ENCODE measurements around the gene LYST. TPM values are rescaled to one million over a fixed set of nuclear protein-coding genes. Genes with fewer than 3 reads are reported as not detected.

The LYST gene
- total RNA-seq, 2 donors from 2014 or later: 21.9 to 41.7 TPM

DNA sequence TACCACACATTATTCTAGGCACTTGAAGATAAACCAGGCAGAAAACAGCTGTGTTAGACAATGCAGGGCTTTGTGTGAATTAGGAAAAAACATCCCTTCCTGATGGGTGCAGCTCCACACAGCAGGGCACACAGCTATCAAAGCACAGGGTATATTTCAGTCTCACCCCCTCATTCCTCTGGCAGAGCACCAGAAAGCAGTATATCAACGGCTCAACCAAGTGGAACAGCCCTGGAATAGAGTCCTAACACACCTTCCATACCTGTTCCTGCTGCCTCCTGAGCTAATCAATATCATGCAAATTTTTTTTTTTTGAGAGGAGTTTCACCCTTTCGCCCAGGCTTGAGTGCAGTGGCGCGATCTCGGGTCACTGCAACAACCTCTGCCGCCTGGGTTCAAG lies 32.1 kb downstream of the LYST start:
- WGBS: 92% methylated on average over 6 of the region's 6 CpGs
- H3K36me3 ChIP-seq: no peaks in the 10 kb centered on the region
- H3K4me3 ChIP-seq: no peak overlapping the region
- no peaks in the 10 kb centered on the region for H3K27me3 ChIP-seq (replicated peaks; ENCODE audit: insufficient read depth)
- no peak for TF ChIP-seq POLR2A (IDR thresholded peaks at IDR 0.05)
- no peak for TF ChIP-seq CTCF (IDR thresholded peaks at IDR 0.05)
- H3K4me1 ChIP-seq (replicated peaks): no peaks in the 10 kb centered on the region
- H3K27ac ChIP-seq: peak overlapping the region in 1 of 2 donors; percentile 19
- intact Hi-C loops (cut with DNase I): no loop called here
- DNase-seq (ENCODE audit: low spot score): no peak
- no peaks in the 10 kb centered on the region for H3K9me3 ChIP-seq

DNA sequence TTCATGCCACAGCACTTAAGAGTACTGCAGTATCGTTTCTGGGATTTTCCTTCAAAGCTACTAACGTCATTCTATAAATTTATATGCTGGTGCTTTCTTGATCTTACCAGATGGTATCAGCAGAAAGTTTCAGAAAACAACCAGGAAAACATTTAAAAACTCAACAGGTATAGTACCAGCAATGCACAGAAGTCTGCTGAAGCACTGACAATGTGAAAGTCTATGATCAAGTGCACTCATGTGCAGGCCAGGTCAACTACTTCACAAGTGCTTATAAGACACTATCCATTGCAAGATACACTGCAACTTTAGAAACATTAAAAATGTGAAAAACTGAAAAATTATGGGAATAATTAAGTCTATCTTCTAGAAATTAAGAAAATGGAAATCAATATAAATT lies 34.7 kb downstream of the LYST start:
- WGBS: 85% methylated on average over 2 of the region's 2 CpGs

DNA sequence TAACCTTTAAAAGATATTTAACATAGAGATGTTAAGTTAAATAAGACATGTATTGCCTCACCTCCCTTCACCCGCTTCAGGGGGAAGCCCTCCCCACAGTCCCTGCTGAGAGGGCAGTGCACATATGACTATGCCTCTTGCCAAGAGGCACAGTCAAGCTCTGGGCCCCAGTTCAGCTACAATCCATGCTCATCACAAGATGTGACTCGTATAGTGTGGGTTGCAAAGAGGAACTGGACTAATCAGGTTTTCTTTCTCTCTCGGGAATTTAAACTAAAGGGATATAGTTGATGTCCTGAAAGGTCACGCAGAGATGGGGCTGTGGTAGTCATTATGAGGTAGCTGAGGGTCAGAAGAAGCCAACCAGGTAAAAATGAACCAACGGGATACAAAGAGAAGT lies 35.6 kb downstream of the LYST start:
- Histone ChIP-seq H3K9me3 (no peaks in the 10 kb centered on the region), H3K27ac (no peak overlapping the region), H3K4me3 (no peak overlapping the region), H3K4me1 (replicated peaks) (peaks cover 3% of the 10 kb centered on the region), H3K36me3 (no peaks in the 10 kb centered on the region), H3K27me3 (replicated peaks; ENCODE audit: insufficient read depth) (no peaks in the 10 kb centered on the region)
- no peak for DNase-seq (ENCODE audit: low spot score)
- WGBS: 71% methylated on average over 5 of the region's 5 CpGs
- TF ChIP-seq POLR2A (IDR thresholded peaks at IDR 0.05) (no peak), POLR2AphosphoS5 (IDR thresholded peaks at IDR 0.05) (no peak), CTCF (IDR thresholded peaks at IDR 0.05) (no peak)
- intact Hi-C loops (cut with DNase I): no loop called here

More for the DNA sequence above, 34.7 kb downstream of the LYST start:
- H3K9me3 ChIP-seq: no peaks in the 10 kb centered on the region
- H3K4me1 ChIP-seq (replicated peaks): no peaks in the 10 kb centered on the region
- no peak overlapping the region for H3K4me3 ChIP-seq
- no peak for TF ChIP-seq CTCF (IDR thresholded peaks at IDR 0.05)
- TF ChIP-seq POLR2AphosphoS5 (IDR thresholded peaks at IDR 0.05): no peak
- no peak for TF ChIP-seq POLR2A (IDR thresholded peaks at IDR 0.05)
- DNase-seq (ENCODE audit: low spot score): no peak
- intact Hi-C loops (cut with DNase I): no loop called here
- H3K36me3 ChIP-seq: no peaks in the 10 kb centered on the region
- no peak overlapping the region for H3K27ac ChIP-seq
- H3K27me3 ChIP-seq (replicated peaks; ENCODE audit: insufficient read depth): no peaks in the 10 kb centered on the region

DNA sequence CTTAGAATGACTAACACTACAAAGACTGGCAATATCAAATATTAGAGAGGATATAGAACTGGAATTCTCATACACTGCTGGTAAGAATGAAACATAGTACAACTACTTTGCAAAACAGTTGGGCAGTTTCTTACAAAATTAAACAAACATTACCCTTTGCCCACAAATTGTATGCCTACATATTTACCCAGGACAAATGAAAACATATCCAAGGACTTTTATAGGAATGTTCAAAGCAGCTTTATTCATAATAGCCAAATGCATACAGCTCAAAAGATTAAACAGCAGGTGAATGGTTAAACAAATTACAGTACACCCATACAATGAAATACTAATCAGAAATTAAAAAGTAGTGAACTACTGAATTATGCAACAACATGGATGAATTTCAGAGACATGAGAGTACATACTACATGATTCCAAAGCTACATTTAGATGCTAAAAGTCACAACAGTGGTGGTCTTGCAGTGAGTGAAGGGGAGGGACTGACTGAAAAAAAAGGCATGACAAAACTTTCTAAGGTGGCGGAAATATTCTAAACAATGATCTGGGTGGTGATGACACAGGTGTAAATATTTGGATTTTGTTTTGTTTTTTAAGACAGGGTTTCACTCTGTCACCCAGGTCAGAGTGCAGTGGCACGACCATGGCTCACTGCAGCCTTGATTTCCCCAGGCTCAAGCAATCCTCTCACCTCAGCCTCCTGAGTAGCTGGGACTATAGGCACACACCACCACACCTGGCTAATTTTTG lies 40.4 kb downstream of the LYST start:
- no peaks in the 10 kb centered on the region for H3K27me3 ChIP-seq (replicated peaks; ENCODE audit: insufficient read depth)
- intact Hi-C loops (cut with DNase I): no loop called here
- no peak for DNase-seq (ENCODE audit: low spot score)
- H3K4me1 ChIP-seq (replicated peaks): peaks cover 4% of the 10 kb centered on the region
- H3K4me3 ChIP-seq: no peak overlapping the region
- no peaks in the 10 kb centered on the region for H3K36me3 ChIP-seq
- H3K27ac ChIP-seq: no peak overlapping the region
- TF ChIP-seq POLR2A (IDR thresholded peaks at IDR 0.05) (no peak), POLR2AphosphoS5 (IDR thresholded peaks at IDR 0.05) (no peak), CTCF (IDR thresholded peaks at IDR 0.05) (no peak)
- H3K9me3 ChIP-seq: no peaks in the 10 kb centered on the region
- WGBS: 98% methylated on average over 2 of the region's 2 CpGs

- Histone ChIP-seq H3K27me3 (replicated peaks; ENCODE audit: insufficient read depth) (no peaks in the 10 kb centered on the region), H3K9me3 (no peaks in the 10 kb centered on the region), H3K4me1 (replicated peaks) (peaks cover 4% of the 10 kb centered on the region), H3K27ac (no peak overlapping the region), H3K36me3 (no peaks in the 10 kb centered on the region), H3K4me3 (no peak overlapping the region)
- no peak for DNase-seq (ENCODE audit: low spot score)
- TF ChIP-seq POLR2AphosphoS5 (IDR thresholded peaks at IDR 0.05) (no peak), POLR2A (IDR thresholded peaks at IDR 0.05) (no peak)
- intact Hi-C loops (cut with DNase I): no loop called here
- 93% methylated on average over 1 of the region's 1 CpG for WGBS
Observed at GRCh38 chr1:235825229-235825628, 41.5 kb downstream of the LYST start.

Data from prostate gland (tissue), 2 donors.